Parietal lobe (tissue), 1 donor: ENCODE measurements around the gene CDC25B. TPM values are rescaled to one million over a fixed set of nuclear protein-coding genes. Genes with fewer than 3 reads are reported as not detected.

Experiments used
- total RNA-seq: library from RNA; depleted of rRNA; stranded (reverse); fragments of >200 nt; gene quantifications from one replicate; pipeline ENCODE4 v1.2.3, GENCODE V29; 2014

Gene CDC25B
- total RNA-seq, result 6.6 TPM

DNA sequence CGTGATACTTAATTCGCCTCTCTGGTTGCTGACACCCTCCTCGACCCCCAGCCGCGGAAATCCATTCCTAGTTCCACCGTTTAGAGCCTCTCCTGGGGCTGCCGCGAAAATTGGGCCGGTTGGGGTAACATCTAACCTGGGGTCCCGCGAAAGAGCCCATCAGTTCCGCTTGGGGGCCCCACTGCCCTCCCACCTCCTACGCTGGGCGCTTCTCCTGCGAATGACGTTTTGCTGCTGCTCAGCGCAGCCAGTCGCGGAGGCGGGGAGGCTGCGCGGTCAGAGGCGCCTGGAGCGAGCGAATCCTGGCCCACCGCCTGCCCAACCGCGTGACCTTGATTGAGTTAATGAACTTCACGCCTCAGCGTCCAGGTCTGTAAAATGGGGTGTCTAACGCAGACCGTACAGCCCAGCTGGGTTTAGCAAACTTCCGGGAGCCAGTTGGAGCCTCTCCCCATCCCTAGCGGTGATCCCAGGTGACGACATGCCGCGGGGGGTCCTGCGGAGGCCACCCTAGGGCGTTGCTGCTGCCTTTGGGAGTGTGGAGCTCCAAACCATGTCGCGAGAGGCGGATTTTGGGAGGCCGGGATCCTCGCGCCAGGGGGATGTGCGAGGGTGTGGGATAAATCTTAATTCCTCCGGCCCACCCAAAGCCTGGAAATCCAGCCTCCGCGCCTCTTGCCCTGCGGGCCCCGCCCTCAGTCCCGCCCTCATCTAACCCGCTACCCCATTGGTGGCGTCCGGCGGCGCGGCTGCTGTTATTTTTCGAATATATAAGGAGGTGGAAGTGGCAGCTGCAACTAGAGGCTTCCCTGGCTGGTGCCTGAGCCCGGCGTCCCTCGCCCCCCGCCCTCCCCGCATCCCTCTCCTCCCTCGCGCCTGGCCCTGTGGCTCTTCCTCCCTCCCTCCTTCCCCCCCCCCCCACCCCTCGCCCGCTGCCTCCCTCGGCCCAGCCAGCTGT lies at the start of gene CDC25B:
Gene CDC25B, plus strand, starts transcription at position 800 of the 958 bp plus-strand sequence. CDS start 222 bp downstream, outside the sequence.

DNA sequence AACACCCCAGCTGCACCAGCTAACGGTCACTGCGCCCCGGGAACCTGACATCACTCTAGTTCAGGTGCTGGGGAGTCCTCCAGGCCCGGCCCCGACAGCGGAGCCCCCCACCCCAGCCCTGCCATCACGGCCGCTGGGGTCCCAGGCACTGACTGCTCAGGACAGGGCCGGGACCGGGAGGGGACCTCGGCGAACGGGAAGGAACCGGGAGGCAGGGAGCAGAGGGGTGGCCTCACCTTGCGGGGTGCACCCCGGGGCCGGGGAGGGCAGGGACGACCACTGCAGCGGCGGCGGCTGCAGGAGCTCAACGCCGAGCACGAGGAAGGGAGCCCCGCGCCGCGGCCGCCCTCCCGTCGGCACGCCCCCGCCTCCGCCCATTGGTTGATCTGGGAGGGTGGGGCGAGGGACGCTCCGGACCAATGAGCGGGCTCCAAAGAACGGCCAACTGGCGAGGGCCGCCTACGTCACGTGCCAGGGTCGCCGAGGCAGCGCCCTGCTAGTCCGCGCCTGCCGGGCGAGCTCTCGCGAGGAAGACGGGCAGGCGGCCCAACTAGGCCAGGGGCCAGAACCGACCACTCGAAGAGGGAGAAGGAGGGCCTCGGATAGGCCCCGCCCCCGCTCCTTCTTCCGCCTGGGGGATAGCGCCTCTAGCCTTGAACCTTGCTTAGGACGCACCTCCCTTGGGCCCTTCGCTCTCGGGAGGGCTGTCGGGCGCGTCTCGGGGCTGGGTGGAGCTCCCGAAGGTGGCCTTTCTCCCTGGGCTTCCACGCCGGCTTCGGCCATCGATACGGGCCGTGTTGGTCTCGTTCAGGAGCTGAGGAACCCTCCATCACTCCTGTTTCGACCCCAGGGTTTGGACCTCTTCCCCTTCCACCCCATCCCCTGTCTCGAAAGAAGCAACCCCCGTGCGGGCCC lies 28.4 kb upstream of the CDC25B start, which contains the start of gene ADISSP:
Gene ADISSP, minus strand, starts transcription at position 327 of the 915 bp plus-strand sequence. CDS start 7,653 bp downstream, outside the sequence.

DNA sequence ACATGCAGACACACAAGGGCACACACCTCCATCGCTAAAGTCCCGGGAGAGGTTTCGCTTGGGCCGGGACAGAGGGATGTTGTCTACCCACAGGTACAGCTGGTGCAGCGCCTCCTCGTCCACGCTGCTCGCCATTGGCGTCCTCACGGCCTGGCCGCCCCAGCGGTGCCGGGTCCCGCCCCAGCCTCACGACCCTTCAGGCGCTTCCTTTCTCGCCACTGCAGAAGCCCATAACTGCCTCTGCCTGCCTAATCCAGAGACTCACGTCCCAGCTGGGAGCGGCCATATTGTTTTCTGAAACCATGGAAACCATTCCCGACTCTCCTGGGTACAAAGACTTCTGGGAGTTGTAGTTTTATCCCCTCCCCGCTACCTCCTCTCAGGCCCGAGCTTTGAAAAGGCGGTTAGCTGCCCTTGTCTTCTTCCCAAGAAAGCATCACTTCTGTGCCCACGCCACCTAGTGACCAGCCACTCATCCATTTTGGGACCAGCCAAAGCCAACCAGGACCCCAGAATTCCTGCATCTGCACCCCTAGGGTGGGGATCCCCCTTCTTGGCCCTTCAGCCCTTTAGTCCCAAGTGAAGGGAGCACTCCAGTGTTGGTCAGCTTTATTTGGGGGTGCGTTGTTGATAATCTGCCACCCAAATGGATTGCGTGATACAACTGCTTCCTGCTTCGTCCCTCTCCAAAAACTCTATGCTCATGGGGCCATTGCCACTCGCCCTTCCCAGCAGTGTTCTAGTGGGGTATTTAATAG lies 14.8 kb upstream of the CDC25B start, which contains the start of gene SPEF1:
Gene SPEF1, minus strand, starts transcription at position 296 of the 758 bp plus-strand sequence. Its CDS starts 161 bp downstream, at position 135.

DNA sequence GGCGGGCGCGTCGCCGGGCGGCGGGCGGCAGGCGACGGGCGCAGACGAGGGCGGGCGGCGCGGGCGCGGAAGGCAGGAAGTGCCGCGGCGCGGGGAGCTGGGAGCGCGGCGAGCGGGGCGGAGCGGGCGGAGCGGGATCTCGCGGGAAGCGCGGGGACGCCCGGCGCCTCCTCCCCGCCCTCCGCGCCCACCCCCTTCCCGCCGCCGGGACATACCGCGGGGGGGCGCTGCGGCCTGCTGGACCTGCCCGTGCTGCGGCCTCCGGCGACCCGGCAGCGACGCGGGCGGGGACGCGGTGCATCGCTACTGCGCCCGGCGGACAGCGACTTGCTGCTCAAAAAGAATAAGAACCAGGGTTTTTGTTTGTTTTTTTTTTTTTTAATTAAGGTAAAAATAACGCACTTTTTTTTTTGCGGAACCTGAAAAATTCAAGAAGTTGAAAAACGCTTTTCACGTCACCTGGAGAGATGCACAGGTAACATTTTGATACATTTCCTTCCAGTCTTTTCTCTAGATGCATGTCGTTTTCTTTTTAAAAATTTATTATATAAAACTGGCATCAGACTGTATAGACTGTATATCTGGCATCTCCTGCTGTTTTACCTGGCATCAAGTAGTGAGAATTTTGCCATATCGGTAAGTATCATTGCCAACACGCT lies 9.3 kb upstream of the CDC25B start, which contains the start of gene CENPB:
Gene CENPB, minus strand, starts transcription at position 76 of the 659 bp plus-strand sequence. CDS start 257 bp downstream, outside the sequence.

DNA sequence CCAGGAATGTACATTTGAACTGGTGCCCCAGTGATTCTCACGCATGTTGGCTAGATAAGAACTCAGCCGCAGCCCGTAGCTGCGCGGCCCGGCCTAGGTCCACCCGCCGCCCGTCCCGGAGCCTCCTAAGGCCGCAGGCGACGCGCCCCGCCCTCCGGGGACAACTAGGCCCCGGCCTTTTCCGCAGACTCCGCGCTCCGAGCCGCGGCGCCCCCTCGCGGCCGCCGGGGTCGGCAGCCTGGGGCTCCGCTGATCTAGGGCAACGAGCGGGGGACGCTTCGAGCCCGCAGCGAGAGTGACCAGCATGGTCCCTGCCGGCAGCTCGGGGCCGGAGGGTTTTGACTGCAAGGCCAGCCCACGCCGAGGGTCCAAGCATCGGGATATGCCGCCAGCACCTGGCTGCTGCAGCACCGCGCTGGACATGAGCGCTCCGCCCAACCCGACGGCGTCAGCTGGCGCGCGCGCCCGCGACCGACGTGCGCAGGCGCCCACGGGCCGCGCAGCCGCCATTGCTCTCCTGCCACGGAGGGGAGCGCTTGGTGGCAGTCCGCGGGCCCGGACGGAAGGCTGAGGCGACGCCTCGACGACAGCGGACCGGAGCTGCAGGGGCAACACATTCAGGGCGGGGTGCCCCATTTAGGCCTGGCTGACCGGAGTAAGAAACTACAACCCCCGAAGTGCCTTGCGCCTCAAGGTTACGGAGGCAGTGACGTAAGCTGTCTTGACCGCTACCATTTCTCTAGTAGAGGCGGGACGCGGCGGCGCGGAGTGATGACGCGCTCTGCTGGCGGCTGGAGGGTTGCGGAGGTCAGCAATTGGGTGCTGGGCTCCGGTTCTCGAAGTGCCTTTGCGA lies 24.2 kb downstream of the CDC25B start, which contains the start of gene AP5S1:
Gene AP5S1, plus strand, starts transcription at position 500 of the 853 bp plus-strand sequence. CDS start 1,571 bp downstream, outside the sequence.

DNA sequence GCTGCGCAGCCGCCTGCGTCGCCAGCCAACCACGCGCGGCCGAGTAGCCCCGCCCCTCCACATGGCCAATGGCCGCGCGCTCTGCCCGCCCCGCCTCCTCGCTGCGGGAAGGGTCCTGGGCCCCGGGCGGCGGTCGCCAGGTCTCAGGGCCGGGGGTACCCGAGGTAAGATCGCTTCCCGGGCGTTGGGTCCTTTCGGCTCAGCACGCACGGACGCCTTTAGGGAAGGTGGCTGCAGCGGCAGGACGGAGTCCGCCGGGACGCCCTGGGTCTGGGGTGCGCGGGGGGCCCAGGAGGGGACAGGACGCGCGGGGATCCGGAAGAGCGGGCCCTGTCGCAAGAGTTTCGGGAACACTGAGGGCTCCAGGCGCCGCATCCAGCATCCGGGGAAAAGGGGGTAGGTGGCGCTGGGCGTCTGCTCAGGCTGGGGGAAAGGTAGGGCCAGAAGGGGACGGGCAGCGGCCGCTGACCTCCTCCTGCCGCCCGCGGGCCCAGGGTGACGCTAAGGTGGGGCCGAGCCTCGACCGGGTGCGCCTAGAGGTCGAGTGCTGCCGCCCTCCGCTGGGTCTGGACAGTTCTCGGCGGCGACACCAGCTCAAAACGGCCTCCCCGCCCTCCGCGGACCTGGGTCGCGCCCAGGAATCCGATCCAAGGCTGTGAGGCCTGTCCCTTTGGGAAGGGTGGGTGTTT lies 50.8 kb downstream of the CDC25B start, which contains the start of gene MAVS:
Gene MAVS, plus strand, starts transcription at position 95 of the 689 bp plus-strand sequence. CDS start 7,791 bp downstream, outside the sequence.

Other genes starting within 250 kb of the CDC25B start
- not detected for gene GFRA4, start 132.9 kb upstream of the CDC25B start, total RNA-seq
- 3.8 TPM for gene ADAM33, start 114.3 kb upstream of the CDC25B start, total RNA-seq
- not detected for gene SIGLEC1, start 83.7 kb upstream of the CDC25B start, total RNA-seq
- 3.4 TPM for gene HSPA12B, start 63.6 kb upstream of the CDC25B start, total RNA-seq
- 16.9 TPM for gene ADISSP, start 28.6 kb upstream of the CDC25B start, total RNA-seq
- gene SPEF1, start 14.9 kb upstream of the CDC25B start, total RNA-seq, result 0.31 TPM
- 50.7 TPM for gene CENPB, start 9.6 kb upstream of the CDC25B start, total RNA-seq
- 8.5 TPM for gene AP5S1, start 24.2 kb downstream of the CDC25B start, total RNA-seq
- gene MAVS, start 50.5 kb downstream of the CDC25B start, total RNA-seq, result 15.0 TPM
- 54.5 TPM for gene PANK2, start 93.1 kb downstream of the CDC25B start, total RNA-seq
- 35.7 TPM for gene RNF24, start 219.2 kb downstream of the CDC25B start, total RNA-seq